H1 (cell line): ENCODE data around the gene GPR68. TPM values are rescaled to one million over a fixed set of nuclear protein-coding genes. Genes with fewer than 3 reads are reported as not detected.

ENCODE experiments used
- ASH2L ChIP-seq: fragments of 200-600, 300-600 bp; sonication (generic); IDR thresholded peaks from one replicate; pipeline ENCODE4 v1.7.1; 2017; ENCODE audit warnings: low read length
- CREB1 ChIP-seq: IDR thresholded peaks from 2 replicates; pipeline ENCODE4 v1.6.1; 2012; ENCODE audit warnings: inconsistent platforms
- POLR2AphosphoS5 ChIP-seq: IDR thresholded peaks from 2 replicates; pipeline ENCODE4 v1.6.1; 2011; ENCODE audit warnings: low read depth, low read length
- RBBP5 ChIP-seq: IDR thresholded peaks from 2 replicates; pipeline ENCODE4 v1.7.1; 2012; ENCODE audit warnings: low read depth, mild to moderate bottlenecking, inconsistent platforms, low read length, moderate library complexity, borderline replicate concordance
- RXRA ChIP-seq: IDR thresholded peaks from 2 replicates; pipeline ENCODE4 v1.6.1; 2011; ENCODE audit warnings: low read depth, mild to moderate bottlenecking, low read length, moderate library complexity; ENCODE audit not compliant: insufficient read depth
- TCF12 ChIP-seq: IDR thresholded peaks from 2 replicates; pipeline ENCODE4 v1.6.1; 2011; ENCODE audit warnings: low read depth, mild to moderate bottlenecking, low read length
- polyA plus RNA-seq, 7 experiments: library from polyadenylated mRNA; depleted of rRNA in 3 of 7; stranded (reverse) in 5 of 7; unstranded in 2 of 7; fragments of >200 nt in 5 of 7; fragments of 200-250 nt in 2 of 7; gene quantifications; 1 replicate in 5 of 7; 2 replicates in 1 of 7; 4 replicates in 1 of 7; pipeline versions ENCODE4 v1.2.1 to v1.2.3, GENCODE V29; 2011 to 2013; ENCODE audit warnings: missing spikeins in 2 of 7, mixed read lengths in 2 of 7
- total RNA-seq: library from RNA; stranded (reverse); fragmentation: NEBNext Ultra II Directional; extraction: Animal tissue kit (Norgen Biotek cat#: 25700); gene quantifications from 2 replicates; pipeline ENCODE4 v1.2.1, GENCODE V29; 2021

GPR68 gene
- total and polyA plus RNA-seq, 2 of the 8 experiments (the other 6 are each of a cell fraction or from before 2014, with no cell fraction given) = 0.22 to 0.76 TPM

- TF ChIP-seq POLR2AphosphoS5 (no peak), RXRA (no peak), ASH2L (no peak), RBBP5 (no peak), CREB1 (no peak), TCF12 (no peak)
These were observed 48.6 kb downstream of the GPR68 start (continued) for GRCh38 chr14:91195881-91196280.
